Stimulated activated CD8-positive, alpha-beta memory T cell treated with anti-CD3 and anti-CD28 coated beads, Interleukin-2, amount 100 ng/mL, for 48 hours (primary cell): Measurements from ENCODE around the gene CMPK2.

Source experiments
- DNase-seq, 2 donors: peaks; one replicate each; pipeline ENCODE4 v3.0.0-alpha.2; 2020; ENCODE audit warnings: low read depth in 2 of 2

CMPK2 gene

DNA sequence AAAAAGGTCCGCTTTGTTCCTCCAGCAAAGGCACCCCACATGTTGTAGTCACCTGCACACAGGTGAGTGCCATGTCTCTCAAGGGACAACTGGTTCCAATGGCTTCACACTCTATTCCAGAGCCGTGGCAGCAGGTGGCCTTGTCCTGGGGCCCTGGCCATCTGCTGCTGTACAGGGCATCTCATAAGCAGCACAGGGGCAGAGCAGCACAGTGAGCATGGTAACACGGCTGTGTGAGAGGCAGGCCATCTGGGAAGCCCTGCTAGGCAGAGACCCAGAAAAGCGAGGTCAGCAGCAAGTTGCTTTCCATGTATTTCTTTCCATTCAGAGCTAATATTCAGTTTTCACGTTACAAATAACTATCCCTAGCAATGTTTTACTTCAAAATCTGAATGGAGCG is 54.7 kb downstream of the CMPK2 start:
- no peak for DNase-seq

DNA sequence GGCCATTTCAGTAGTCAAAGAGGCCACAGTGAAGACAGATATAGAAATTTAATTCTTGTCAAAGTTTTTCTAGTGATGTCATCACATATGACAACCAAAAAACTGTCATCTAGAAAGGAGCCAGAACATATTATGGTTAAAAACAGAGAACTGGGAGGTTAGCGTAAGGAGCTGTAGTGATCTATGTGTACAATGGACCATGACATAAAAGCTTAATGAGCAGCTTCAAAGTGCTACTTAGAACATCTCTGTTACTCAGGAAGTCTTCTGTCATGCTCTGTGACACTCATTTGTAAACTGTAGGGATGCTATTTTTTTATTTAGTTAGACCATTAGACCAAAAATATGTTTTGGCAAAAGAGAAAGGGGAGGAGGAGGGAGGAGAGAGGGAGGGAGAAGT is 57.3 kb downstream of the CMPK2 start:
- DNase-seq, result no peak

DNA sequence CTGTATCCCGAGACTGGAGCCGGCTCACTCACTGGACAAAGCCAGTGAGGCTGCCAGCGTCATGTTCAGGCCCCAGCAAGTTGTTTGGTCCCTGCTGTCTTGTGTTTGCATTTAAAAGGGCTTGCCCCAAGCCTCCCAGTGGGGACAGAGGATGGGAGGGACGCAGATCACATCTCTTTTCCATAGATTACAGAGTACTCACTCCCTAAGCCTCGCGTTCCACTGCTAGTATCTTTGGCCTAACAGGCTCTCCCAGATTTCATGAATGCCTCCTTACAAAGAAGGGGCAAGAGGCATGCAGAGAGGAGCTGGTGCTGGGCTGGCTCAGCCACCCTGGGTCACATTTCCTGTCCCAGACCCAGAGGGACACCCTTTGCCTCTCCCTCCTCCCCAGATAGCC is 59.1 kb downstream of the CMPK2 start:
- DNase-seq, result no peak

DNA sequence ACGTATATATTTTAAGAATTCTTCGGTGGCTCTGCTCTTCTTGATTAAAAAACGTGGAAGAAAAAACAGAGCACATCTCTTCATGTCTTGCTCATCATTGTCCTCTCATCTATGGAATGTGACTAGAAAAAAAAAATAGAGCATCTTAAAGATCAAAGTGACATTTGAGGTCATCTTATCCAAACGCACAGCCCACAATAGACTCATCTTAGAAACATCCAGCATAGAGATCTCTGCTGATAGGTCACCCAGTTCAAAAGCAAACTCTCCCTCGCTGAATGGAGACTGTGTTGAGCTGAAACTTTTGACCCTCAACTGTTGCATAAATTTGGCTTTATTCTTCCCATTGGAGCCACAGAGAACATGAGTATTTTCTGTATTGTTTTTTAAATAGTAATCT is 65.2 kb downstream of the CMPK2 start:
- DNase-seq, result no peak
